Stimulated activated CD4-positive, alpha-beta T cell treated with anti-CD3 and anti-CD28 coated beads, Interleukin-4, amount 100 ng/mL, for 4 hours (primary cell): ENCODE results near the gene ECE1.

Experiments used
- DNase-seq, 2 experiments: peaks; one replicate each; pipeline ENCODE4 v3.0.0-alpha.2; 2020

The ECE1 gene

DNA sequence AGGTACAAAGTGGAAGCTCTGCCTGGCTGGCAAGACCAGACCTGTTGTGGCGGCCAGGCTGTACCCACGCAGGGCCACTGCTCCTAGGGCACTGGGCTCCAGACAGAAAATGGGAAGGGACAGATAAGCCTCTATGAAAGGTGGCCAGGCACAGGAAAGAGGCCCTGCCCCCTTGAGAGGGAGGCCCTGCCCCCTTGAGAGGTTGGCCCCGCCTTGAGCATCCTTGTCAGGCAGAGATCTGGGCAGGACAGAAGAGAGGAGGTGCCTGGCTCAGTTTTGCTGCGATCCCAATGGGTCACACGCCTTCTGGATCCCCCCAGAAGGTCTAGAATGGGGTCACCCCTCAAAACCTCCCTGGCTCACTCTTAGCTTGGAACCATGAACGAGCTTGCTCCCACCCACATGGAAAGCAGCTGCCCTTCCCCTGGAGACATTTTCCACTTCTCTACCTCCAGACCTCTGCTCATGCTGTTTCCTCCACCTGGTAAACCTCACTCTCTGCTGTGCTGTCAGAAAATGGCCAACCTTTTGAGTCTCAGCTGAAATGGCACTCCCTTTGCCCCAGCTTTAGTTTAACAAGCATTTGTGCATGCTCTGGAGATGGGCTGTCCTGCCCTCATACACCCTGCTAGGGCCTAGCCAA, 17.5 kb upstream of the ECE1 start:
- DNase-seq: no peak

DNA sequence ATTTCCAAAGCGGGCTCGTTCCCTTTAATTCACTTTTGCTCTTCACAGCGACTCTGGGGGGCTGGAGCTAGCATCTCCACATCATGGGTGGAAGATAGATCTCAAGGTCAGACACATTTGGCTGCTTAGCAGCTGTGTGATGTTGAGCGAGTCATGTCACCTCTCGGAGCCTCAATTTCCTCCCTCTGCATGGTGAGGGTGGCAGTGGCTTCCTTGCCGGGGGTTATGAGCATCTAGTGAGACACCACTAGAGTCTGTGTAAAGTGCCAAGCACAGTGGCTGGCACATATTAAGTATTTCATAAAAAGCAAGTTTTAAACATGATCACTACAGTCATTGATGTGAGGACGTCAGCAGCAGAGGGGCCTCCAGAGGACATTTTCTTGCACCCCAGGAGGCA, 16.9 kb upstream of the ECE1 start:
- DNase-seq: no peak

DNA sequence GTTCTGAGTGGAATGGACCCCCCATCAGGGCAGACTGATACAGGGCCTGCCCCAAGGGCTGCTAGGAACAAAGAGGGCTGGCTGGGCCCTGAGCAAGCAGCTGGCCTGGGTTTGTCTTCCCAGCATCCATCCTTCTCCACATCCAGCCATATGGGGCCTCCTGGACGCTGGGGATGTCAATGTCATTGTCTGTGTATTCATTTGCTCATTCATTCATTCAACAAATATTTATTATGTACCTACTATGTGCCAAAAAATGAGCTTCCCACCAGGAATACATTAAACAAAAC, 15.6 kb upstream of the ECE1 start:
- DNase-seq: no peak

- no peak for DNase-seq
Observed at GRCh38 chr1:21305155-21305899, 15.1 kb upstream of the ECE1 start.

GRCh38 chr1:21304488-21304887, 14.2 kb upstream of the ECE1 start:
- DNase-seq: no peak

DNA sequence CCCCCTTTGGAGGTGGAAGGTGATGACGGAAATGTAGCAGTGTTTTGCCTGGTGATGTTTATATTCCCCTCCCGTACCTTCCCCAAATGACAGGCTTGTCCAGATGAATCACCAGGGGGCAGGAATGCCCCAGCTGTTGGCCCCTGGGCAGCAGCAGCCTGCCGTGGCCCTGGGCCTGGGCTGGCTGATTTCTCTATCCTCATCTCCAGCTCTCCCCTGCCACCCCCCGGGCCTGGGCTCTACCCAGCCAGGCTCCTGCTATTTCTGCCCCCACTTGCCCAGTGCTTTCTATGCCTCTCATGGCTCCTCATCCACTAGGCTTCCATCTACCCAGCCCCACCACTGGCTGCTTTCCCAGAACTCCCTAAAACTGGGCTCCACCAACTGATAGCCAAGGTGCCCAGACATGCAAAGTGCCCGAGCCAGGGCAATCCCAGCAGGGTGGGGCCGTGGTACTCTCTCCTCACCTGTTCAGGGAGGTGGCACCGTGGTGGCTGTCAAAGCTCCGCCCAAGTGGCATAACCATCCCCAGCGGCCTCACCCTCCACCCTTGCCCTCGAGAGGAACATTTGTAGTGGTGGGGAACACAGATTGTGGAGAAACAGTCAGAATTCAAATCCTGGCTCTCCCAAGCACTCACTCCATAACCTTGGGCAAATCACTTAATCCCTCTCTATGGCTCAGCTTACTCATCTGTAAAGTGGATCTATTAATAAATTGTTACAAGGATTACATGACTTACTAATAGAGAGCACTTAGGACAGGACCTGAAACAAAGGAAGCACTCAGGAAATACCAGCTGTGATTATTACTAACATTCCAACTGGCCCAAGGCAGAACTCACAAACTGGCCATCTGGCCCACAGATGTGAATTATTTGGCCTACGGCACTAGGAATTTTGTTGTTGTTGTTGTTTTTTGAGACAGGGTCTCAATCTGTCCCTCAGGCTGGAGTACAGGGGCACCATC, 12.8 kb upstream of the ECE1 start:
- no peak for DNase-seq

DNA sequence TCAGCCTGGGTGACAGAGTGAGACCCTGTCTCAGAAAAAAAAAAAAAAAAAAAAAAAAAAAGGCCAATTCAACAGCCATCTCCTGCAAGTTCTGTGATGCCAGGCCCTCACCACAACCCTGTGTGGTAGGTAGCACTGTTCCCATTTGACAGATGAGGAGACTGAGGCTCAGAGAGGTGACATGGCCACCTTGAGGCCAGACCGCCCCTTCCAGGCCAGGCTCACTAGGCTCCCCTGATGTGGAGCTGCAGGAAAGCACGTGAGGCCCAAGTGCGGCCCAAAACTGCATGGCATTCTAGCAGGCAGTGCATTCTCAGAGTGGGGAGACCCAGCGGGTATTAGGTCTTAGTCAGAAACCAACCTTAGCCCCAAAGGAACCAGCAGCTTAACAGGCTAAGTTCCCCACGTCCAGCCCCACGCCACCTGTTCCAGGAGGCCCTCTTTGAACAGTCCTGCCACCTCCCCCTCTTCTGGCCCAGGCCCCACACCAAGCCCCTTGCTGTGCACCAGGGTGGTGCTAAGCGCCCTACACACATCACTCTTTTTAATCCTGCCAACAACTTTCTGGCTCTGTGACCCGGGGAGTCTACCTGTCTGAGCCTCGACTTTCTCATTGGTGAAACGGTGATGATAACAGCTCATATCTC, 11.7 kb upstream of the ECE1 start:
- no peak for DNase-seq

- no peak for DNase-seq
Observed at GRCh38 chr1:21300774-21301173, 10.5 kb upstream of the ECE1 start.

GRCh38 chr1:21299780-21300395, 9.6 kb upstream of the ECE1 start:
- no peak for DNase-seq

DNA sequence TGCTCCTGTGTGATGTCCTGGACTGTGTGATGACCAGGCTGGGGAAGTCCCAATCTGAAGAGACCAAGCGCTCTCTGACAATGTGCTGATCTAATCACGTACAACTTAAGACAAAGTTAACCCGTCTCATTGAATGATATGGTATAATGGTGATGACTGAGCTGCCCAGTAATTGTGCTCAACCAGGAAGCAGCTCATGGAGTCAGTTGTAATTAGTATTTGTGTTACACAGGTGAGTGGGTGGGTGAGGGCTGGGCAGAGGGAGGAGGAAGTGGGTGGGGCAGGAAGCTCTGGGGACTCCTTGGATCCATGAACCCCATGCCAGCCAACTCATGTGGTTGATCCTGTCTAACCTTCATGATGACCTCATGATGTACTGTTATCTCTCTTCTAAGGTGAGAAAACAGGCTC, 8.7 kb upstream of the ECE1 start:
- peak in 1 of 2 experiments; percentile 22 for DNase-seq

GRCh38 chr1:21297975-21298374, 7.7 kb upstream of the ECE1 start:
- no peak for DNase-seq

- DNase-seq: no peak
Observed at GRCh38 chr1:21296509-21297354, 6.5 kb upstream of the ECE1 start.

DNA sequence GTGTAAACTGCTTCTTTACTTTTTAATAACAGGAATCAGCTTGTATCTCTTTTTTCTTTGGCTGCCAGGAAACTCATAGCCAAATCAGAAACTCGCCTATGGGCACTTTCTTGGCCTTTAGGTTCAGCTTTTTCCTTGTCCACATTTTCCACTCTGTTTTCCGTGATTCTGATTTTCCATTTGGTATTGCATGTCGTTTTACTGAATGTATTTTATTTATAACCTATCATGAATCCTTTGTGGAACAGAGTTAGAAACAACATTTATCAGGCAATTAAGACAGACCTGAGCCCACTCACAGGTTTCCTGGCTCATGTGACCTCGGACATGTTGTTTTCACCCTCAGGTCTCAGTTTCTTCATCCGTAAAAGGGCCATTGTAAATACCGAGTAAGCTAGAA, 5.3 kb upstream of the ECE1 start:
- DNase-seq: no peak

GRCh38 chr1:21295002-21295401, 4.7 kb upstream of the ECE1 start:
- peak; percentile 34 to 55 for DNase-seq

DNA sequence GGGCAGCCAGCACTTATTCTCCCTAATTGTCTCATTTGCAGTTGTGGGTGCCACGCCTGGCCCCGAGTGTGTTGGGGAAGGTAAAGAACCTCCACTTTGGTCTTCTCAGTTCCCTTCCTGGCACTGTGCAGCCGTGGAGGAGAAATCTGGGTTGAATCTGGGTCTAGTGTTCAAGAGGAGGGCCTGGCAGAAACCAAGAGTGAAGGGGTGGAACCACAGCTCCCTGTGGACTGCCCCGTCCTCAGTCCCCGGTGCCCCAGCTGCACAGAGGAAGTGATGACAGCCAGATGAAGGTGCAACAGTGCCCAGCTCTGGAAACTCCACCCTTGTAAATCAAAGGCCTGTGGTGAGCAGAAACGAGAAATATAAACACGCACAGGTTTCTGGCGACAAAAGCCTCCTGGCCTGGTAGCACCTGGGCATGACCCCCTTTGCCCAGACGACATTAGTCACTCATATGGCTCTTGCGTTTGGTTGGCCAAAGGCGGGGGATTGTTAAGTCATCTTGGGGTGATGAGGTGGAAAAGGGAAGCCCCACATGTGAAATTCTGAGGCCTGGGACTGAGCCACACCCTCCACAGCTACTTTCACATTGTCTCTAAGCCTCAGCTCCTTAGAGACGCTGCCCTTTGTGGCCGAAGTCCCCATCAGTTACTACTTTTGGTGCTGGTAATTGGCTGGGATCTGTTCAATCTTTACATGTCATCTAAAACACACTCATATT, 4.2 kb upstream of the ECE1 start:
- peak; percentile 69 to 86 for DNase-seq

GRCh38 chr1:21293537-21294265, 3.4 kb upstream of the ECE1 start:
- peak; percentile 60 to 61 for DNase-seq

DNA sequence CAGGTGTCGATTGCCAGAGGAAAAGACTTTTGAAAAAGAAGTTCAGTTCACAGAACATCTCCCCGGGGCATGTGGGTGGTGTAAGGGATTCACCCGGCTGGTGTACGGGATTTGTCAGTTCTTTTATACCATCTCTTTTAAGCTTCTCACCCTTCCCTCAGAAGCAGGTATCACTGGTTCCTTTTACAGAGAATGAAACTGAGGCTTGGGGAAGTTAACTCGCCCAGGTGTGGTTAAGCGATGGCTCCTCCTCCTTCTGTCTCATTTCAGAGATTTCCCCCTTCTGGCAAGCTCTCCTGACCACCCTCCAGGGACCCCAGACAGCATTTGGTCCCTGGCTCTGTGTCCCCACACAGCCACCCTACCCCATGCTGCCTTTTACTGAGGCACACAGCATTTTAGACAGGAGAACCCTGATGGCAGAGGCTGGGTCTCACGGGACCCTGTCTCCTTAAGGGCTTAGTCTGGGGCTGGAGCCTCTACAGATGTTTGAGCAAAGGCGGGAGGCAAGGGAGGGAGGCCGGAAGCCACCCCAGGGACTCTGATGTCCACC, 2.8 kb upstream of the ECE1 start:
- DNase-seq: peak; percentile 16 to 33

DNA sequence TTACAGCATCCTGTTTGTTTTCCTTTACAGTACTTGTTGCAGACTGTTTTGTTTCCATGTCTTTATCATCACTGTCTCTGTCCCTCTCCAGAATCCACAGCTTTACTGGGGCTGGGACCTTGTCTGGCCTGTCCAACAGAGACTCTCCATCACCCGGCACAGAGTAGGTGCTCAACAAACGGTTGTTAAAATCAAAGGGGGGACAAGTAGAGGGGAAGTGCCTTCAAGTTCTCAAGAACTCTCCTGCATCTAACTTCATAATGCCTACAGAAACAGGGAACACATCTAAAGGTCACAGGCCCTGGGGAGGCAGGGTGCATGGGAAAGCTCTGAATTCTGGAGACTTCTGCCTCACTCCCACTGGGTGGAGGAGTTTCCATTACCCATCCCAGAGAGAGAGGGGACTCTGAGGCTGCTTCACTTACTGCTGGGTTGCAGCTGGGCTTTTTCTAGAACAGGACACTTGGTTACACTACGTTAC, 2.3 kb upstream of the ECE1 start:
- DNase-seq: no peak

GRCh38 chr1:21291964-21292363, 1.7 kb upstream of the ECE1 start:
- no peak for DNase-seq

- DNase-seq: no peak
Observed at GRCh38 chr1:21291184-21291583, 921 bp upstream of the ECE1 start.
